HG03196 (cell line): ENCODE data around the gene GLI3.

ENCODE experiments used
- ATAC-seq: cut with Tn5 transposase; IDR thresholded peaks from one replicate; pipeline ENCODE4 v1.9.1; 2021; ENCODE audit not compliant: unreplicated experiment

Gene GLI3

DNA sequence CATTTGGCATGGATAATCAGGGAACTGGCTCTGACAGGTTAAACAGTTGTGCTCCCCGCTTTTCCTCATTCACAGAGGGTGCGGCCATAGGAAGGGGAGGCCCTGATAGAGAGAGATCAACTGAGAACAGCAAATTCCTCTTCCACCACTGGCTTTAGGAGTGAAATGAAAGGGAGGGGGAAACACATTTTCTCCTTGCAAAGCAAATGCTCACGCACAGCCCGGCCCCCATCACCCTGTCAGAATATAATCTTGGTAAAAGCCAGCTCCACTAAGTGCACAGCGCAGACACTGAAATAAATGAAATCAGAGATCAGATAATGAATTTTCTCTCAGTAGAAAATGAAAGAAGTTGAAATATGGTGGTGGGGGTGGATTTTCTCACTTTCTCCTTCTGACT lies 187.2 kb downstream of the GLI3 start:
- no peak for ATAC-seq

- ATAC-seq = no peak
These were observed 190.5 kb downstream of the GLI3 start for GRCh38 chr7:42046483-42046882.

DNA sequence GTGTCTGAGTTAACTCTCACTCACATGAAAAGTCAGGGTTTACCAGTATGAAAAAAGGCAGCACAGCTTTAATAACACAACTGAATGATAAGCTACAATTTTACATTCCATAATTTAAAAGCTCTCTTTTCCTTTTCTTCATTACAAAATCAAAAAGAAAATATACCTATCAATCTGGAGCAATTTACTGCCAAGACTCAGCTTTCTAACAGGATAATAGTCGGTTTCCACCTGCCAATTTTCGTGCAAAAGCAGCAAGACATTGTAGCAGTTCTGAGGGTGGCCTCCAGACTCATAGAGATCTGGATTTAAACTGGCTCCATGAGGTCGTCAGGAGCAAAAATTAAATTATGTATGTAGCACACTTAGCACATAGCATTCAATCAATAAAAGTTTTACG lies 191.0 kb downstream of the GLI3 start:
- ATAC-seq = no peak

GRCh38 chr7:42039921-42040320 lies 197.1 kb downstream of the GLI3 start:
- no peak for ATAC-seq

- ATAC-seq = no peak
These were observed 201.8 kb downstream of the GLI3 start for GRCh38 chr7:42035210-42035609.

- ATAC-seq = no peak
These were observed 203.5 kb downstream of the GLI3 start for GRCh38 chr7:42033480-42033879.

DNA sequence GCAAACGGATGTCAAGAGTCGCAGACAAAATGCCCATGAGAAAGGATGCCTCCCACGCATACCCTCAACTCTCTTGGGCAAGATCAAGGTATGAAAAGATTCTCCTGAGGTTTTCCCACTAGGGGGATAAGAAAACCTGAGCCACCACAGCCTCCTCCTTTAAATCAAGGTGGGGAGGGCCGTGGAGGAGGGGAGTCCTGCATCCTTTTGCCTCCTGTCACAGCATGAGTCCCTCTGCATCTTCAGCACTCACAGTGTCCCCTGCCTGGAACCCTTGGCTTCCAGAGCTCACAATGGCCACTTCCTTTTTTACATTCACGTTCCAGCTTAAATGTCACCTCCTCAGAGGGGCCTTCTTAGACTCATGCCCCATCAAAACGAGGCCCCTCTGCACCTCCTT lies 207.6 kb downstream of the GLI3 start:
- ATAC-seq = no peak

DNA sequence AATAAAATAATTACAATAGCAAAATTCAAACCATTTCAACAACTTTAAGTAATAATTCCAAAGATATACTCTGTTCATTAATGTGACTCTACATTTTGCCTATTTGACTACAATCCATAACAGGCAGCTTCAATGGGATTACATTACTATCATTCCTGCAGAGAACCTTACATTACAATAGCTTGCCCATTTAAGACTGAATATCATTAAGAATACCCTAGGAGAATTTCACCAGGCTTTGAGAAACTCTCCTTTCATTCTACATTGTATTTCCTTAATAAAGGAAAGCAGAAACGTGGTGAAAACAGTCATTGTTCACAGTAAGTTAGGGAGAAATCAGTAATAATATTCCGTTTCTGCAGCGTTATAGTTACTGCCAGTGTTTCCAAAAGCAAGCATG lies 209.5 kb downstream of the GLI3 start:
- ATAC-seq = no peak

GRCh38 chr7:42026622-42027197 lies 210.3 kb downstream of the GLI3 start:
- ATAC-seq = no peak

DNA sequence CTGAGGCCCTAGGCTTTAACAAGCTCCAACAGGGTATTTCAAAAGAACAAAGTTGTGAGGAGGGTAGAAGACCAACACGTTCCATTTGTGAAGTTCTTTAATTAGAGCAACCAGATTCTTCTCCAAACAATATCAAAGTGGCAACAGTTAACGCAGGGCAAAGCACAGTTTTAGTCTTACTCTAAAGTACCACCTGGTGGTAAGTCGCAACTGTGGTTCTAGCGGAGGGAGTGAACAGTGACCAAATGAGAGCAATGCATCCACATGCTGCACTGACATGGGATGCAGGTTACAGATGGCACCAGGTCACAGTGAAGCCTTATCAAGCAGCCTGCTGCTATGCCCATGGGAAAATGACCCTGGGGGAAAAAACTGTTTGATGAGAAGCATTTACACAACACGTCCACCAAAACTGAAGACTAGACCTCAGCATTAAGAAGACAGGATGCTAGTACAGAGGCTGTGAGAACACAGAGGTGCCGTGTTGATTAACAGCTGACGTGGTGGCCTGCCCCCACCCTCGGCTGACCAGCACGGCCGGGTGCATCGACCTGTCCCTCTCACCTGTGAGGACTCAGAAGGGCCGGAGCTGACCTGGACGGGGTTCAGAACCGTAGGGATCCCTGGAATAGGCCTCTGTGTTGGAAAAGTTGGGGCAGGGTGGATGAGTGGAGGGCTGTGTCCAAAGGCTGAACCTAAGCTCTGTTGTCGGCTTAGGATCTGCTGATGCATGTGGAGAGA lies 211.2 kb downstream of the GLI3 start:
- ATAC-seq = no peak

DNA sequence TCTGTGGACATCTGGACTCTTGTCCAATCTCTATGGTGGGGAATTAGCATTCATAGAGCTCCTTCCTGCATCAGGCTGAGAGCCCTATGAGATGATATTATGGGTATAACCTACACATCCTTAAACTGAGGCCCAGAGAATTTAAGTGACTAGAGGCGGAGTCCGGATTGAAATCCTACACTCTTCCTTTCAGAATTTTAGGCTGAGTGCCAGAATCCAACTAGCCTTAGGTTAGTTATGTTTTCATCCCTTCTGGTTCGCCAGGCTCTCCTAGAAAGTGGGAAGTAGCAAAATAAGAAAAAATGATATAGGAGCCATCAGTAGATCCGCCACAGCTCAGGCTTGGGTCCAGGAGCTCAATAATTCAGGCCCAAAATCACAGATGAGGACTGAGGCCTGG lies 212.5 kb downstream of the GLI3 start:
- no peak for ATAC-seq

- ATAC-seq = no peak
These were observed 213.7 kb downstream of the GLI3 start for GRCh38 chr7:42023262-42023661.

GRCh38 chr7:42022791-42023190 lies 214.2 kb downstream of the GLI3 start:
- no peak for ATAC-seq

GRCh38 chr7:42022056-42022455 lies 215.0 kb downstream of the GLI3 start:
- ATAC-seq = no peak

GRCh38 chr7:42021631-42022030 lies 215.4 kb downstream of the GLI3 start:
- no peak for ATAC-seq

GRCh38 chr7:42020061-42020460 lies 216.9 kb downstream of the GLI3 start:
- ATAC-seq = no peak

DNA sequence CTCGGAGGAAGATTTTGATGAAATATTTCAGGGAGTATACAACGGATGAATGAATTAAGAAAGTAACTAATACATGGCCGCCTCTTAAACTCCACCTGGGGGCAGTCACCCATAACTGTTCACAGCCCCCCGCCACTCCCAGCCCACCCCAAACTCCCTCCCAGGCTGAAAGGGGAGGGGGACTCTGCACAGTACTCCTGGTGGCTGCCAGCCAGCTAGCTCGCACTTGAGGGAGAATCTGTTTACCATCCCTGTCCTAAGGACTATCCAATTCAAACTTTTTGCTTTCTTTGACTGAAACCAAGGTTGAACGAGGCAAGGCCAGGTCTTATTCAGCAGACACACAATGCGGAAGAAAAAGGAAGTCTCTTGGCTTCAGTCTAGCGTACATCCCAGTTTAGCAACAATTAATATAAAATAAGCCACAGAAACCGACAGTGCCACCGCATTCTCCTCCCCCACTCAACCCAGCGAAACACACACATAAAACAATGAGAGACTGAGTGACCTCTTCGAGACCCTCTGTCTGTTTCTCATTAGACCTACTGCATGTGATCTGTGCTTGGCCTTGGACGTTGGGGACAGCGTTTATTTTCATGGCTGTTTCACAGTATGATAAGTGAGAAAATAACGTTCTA lies 219.5 kb downstream of the GLI3 start:
- no peak for ATAC-seq

DNA sequence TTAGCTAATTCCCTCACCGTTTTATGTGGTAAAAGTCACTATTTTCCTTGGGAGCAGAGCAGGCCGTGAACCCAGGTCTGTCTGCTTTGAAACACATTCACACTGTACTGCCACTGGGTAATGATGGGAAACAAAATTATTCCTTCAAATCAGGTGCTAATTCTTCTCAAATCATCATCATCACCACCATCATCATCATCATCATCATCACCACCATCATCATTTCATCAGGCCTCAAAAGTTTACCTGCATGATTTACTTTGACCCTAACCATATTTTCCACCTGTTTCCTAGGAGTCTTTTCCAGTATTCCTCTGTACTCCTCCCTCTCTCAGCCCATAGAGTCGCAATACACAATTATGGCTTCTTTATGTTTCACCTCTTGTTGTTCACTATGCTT lies 220.5 kb downstream of the GLI3 start:
- no peak for ATAC-seq

DNA sequence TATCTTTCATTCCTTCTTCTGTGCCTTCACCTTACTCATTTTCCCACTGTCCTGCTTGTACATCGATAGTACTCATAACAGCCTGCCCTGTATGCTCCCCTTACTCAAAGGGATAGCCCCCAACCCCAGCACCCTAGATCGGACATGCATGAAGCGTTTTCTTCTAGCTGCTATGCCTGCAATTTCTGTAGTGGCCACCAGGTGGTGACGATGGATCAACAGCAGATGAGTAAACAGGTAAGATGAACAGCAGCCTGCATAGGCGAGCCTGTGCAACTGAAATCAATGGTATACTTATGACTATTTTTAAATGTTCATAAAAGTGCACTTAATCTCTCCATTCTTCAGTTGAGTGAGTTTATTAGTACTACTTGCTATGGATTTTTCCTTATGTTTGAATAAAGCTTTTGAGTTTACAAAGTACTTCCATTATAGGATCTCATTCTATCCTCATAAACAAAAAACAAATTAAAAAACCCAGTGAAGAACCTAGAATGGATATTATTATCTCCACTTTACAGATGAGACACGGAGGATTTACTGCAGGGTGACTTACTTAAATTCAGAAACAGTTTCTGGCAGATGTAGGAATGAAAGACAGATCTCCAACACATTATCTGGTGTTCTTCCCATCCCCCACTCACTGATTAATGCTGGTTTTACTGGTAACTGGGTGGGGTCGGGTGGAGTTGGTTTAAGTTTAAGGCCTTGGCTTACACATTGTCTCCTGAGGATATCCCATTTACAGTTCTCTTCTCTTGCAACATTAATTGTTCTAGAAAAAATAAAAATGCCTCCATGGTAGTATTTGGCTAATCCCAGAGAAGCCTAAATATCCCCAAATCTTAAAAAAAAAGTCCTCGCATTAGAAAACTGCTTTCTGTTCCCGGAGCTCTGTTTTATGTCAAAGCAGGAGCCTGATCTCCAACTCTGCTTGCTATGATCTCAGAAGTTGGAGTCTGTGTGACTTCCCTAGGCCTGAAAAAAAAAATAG lies 222.1 kb downstream of the GLI3 start:
- ATAC-seq = no peak

GRCh38 chr7:42012786-42013360 lies 224.1 kb downstream of the GLI3 start:
- no peak for ATAC-seq

- ATAC-seq = no peak
These were observed 224.7 kb downstream of the GLI3 start for GRCh38 chr7:42012313-42012712.
